Vagina (tissue), 2 donors: ENCODE results near the gene ARMH3.

ENCODE experiments used
- POLR2AphosphoS5 ChIP-seq, 2 donors: sonication (generic); formaldehyde crosslinking; IDR thresholded peaks; one replicate each; pipeline ENCODE4 v1.9.0; 2017; ENCODE audit warnings: antibody characterized with exemption in 2 of 2, mild to moderate bottlenecking in 2 of 2, low read depth in 1 of 2; ENCODE audit not compliant: insufficient read depth in 1 of 2
- TF ChIP-seq, protein P1 (sequence below), 3 experiments: fragments of 450-650 bp in 2 of 3; fragments of 200-600 bp in 1 of 3; sonication (generic) in 1 of 3; IDR thresholded peaks; one replicate each; pipeline ENCODE4 v1.5.1; 2017 to 2019; ENCODE audit warnings: antibody characterized with exemption in 3 of 3, mild to moderate bottlenecking in 2 of 3, moderate library complexity in 2 of 3

DNA sequence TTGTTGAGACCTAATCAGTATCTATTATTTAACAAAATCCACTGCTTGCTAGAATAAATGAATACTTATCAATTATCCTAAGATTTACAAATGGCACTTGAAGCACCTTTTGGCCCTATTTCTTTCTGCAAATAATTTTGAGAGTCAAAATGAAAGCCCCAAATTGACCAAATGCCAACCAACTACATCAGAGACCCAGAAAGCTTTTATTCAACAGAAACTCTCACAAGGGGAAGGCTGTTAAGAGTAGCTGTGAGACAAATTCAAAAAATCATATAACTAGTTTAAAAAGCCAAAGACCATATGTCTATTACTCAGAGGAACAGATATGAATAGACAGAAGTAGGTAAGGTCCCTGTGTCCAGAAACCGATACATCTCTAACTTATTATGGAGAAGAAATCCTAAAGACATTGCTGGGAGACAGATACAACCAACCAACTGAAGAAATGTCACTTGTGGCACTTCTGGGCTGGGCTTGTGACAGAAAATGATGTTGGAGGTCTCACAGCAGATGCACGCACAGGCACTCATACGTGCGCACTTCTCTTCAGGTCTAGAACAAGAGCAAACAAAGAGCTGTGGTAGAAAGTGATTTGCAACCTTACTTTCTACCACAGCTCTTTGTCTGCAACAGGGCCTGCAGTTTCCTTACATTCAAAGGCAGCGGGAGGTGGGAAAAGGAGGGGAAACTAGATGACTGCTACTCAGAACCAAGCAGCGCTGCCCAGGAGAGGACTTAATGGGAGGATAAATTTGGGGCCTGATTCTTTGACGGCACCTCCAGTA lies 153.7 kb downstream of the ARMH3 start:
- TF ChIP-seq, protein P1, sequence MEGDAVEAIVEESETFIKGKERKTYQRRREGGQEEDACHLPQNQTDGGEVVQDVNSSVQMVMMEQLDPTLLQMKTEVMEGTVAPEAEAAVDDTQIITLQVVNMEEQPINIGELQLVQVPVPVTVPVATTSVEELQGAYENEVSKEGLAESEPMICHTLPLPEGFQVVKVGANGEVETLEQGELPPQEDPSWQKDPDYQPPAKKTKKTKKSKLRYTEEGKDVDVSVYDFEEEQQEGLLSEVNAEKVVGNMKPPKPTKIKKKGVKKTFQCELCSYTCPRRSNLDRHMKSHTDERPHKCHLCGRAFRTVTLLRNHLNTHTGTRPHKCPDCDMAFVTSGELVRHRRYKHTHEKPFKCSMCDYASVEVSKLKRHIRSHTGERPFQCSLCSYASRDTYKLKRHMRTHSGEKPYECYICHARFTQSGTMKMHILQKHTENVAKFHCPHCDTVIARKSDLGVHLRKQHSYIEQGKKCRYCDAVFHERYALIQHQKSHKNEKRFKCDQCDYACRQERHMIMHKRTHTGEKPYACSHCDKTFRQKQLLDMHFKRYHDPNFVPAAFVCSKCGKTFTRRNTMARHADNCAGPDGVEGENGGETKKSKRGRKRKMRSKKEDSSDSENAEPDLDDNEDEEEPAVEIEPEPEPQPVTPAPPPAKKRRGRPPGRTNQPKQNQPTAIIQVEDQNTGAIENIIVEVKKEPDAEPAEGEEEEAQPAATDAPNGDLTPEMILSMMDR (IDR thresholded peaks at IDR 0.05), result no peak
- TF ChIP-seq POLR2AphosphoS5 (IDR thresholded peaks at IDR 0.05; ENCODE audit: insufficient read depth in 1 of 2, low read depth in 1 of 2), result no peak
